GM12872 (cell line): Measurements from ENCODE around the gene SBF2.

ENCODE experiments used
- CTCF ChIP-seq: IDR thresholded peaks from 3 replicates; pipeline ENCODE4 v1.5.1; 2011; ENCODE audit warnings: low read depth, mild to moderate bottlenecking, low read length, moderate library complexity; ENCODE audit not compliant: insufficient read depth

Gene SBF2

GRCh38 chr11:9982127-9982795, 311.8 kb downstream of the SBF2 start:
- no peak for TF ChIP-seq CTCF

- no peak for TF ChIP-seq CTCF
Measured at GRCh38 chr11:9980931-9981330, 313.1 kb downstream of the SBF2 start.

GRCh38 chr11:9977554-9977953, 316.5 kb downstream of the SBF2 start:
- TF ChIP-seq CTCF, result no peak

DNA sequence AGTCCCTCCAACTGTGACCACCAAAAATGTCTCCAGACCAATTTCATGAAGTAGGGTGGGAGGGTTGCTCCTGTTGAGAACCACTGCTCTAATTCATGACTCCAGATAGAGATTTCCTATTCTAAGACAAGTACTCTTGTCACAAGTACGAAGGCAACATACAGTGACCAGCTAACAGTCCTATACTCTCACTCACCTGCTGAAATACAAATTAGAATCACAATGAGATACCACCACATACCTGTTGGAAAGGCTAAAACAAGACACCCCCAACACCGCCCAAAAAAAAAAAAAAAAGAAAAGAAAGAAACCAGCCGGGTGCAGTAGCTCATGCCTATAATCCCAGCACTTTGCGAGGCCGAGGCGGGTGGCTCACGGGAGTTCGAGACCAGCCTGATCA, 319.6 kb downstream of the SBF2 start:
- no peak for TF ChIP-seq CTCF

DNA sequence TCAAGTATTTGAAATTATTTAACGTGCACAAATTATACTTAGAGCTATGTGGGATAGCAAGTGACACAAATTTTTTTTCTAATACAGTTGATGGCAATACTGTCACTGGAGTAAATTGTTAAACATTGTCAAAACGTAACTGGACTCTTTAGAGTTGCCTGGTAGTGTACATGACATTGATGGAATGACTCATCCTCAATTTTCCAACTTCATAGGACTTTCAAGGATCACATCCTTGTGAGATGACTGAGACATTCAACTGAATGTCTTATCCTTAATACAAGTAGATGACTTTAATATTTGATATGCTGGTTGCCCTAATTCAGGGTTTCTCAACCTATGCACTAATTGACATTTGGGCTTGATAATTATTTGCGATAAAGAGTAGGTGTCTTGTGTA, 320.1 kb downstream of the SBF2 start:
- TF ChIP-seq CTCF, result no peak

DNA sequence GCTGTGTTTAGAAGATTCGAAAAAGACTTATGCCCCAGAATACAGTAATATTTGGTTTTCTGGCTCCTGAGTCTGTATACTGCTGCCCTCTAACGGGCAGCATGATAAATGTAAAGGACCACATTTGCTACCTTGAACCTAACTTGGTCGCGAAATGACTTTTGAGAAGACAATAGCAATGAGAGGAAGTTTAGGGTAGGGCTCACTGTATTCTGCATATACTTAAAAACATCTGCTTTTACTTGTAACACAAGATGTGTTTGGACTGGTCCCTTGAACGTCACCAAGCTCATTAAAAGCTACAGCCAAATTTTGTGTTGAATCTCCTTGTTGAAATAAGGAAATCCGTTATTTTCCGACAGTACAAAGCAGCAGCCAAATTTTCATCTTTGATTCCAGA, 321.0 kb downstream of the SBF2 start:
- TF ChIP-seq CTCF, result peak; percentile 66

DNA sequence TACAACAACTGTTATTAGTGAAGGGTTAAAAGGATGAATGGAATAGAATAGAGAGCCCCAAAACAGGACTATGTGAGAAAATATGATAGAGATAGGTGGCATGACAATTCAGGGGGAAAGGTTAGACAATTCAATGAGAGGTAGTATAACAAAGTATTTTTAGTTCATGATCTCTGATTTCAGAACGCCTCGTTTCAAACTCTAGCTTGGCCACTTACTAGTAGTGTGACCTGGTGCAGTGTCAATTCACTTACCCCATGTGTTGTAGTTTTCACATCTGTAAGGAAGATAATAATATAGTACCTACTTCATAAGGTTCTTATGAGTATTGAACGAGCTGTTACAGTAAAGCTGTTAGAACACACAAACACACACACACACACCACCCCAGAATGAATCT, 322.1 kb downstream of the SBF2 start:
- TF ChIP-seq CTCF, result no peak
